ENCODE results near the gene COQ8B. TPM values are rescaled to one million over a fixed set of nuclear protein-coding genes. Genes with fewer than 3 reads are reported as not detected.

The COQ8B gene
- total RNA-seq, 2 experiments from 2014 or later: 23.4 to 33.5 TPM

- ChIA-PET POLR2A (no interaction called here), CTCF (interaction anchor here (0.6 to 1.5 kb wide), 2 partner anchors 53 to 99 kb away, joined by 3 to 6 read pairs; no protein-coding TSS in a partner anchor)
- no peaks in the 10 kb centered on the region for H3K27me3 Mint-ChIP-seq
- no peaks in the 10 kb centered on the region for H3K9me3 Mint-ChIP-seq
- peaks cover 8% of the 10 kb centered on the region for H3K4me1 Mint-ChIP-seq
- no peak for DNase-seq
- H3K36me3 Mint-ChIP-seq (ENCODE audit: low read depth): peaks cover 32% of the 10 kb centered on the region
- H3K4me3 Mint-ChIP-seq: no peak overlapping the region
- no peak overlapping the region for H3K27ac Mint-ChIP-seq
Measured at GRCh38 chr19:40707615-40708014, 9.1 kb downstream of the COQ8B start.

GRCh38 chr19:40705950-40706619, 10.6 kb downstream of the COQ8B start:
- CTCF ChIA-PET: interaction anchor here (0.5 to 1.0 kb wide), 2 partner anchors 9 to 11 kb away, joined by 3 to 4 read pairs; no protein-coding TSS in a partner anchor
- H3K36me3 Mint-ChIP-seq (ENCODE audit: low read depth): peaks cover 23% of the 10 kb centered on the region
- POLR2A ChIA-PET: no interaction called here
- no peak overlapping the region for H3K4me3 Mint-ChIP-seq
- no peaks in the 10 kb centered on the region for H3K4me1 Mint-ChIP-seq
- H3K9me3 Mint-ChIP-seq: no peaks in the 10 kb centered on the region
- H3K27ac Mint-ChIP-seq: no peak overlapping the region
- no peaks in the 10 kb centered on the region for H3K27me3 Mint-ChIP-seq
- no peak for DNase-seq

- H3K27ac Mint-ChIP-seq: no peak overlapping the region
- H3K9me3 Mint-ChIP-seq: no peaks in the 10 kb centered on the region
- no peaks in the 10 kb centered on the region for H3K27me3 Mint-ChIP-seq
- no peak for DNase-seq
- POLR2A ChIA-PET: no interaction called here
- no peaks in the 10 kb centered on the region for H3K4me1 Mint-ChIP-seq
- H3K4me3 Mint-ChIP-seq: no peak overlapping the region
- H3K36me3 Mint-ChIP-seq (ENCODE audit: low read depth): peaks cover 19% of the 10 kb centered on the region
- CTCF ChIA-PET: no interaction called here
Measured at GRCh38 chr19:40705362-40705651, 11.4 kb downstream of the COQ8B start.

- Mint-ChIP-seq H3K9me3 (no peaks in the 10 kb centered on the region), H3K36me3 (ENCODE audit: low read depth) (peaks cover 19% of the 10 kb centered on the region), H3K27ac (no peak overlapping the region), H3K27me3 (no peaks in the 10 kb centered on the region), H3K4me1 (no peaks in the 10 kb centered on the region), H3K4me3 (no peak overlapping the region)
- ChIA-PET POLR2A (no interaction called here), CTCF (no interaction called here)
- no peak for DNase-seq
Measured at GRCh38 chr19:40704491-40705361, 12.0 kb downstream of the COQ8B start.

- CTCF ChIA-PET: interaction anchor here (1.5 kb wide), 1 partner anchor 68 kb away, joined by 3 read pairs; no protein-coding TSS in a partner anchor
- Mint-ChIP-seq H3K4me3 (no peak overlapping the region), H3K36me3 (ENCODE audit: low read depth) (peaks cover 13% of the 10 kb centered on the region), H3K27me3 (no peaks in the 10 kb centered on the region), H3K9me3 (no peaks in the 10 kb centered on the region), H3K27ac (no peak overlapping the region), H3K4me1 (no peaks in the 10 kb centered on the region)
- DNase-seq: no peak
- POLR2A ChIA-PET: no interaction called here
Measured at GRCh38 chr19:40703029-40703755, 13.5 kb downstream of the COQ8B start.

- ChIA-PET POLR2A (no interaction called here), CTCF (interaction anchor here (1.1 to 1.5 kb wide), 2 partner anchors 39 to 68 kb away, joined by 3 read pairs; no protein-coding TSS in a partner anchor)
- H3K27ac Mint-ChIP-seq: no peak overlapping the region
- H3K36me3 Mint-ChIP-seq (ENCODE audit: low read depth): peaks cover 13% of the 10 kb centered on the region
- H3K27me3 Mint-ChIP-seq: no peaks in the 10 kb centered on the region
- no peaks in the 10 kb centered on the region for H3K4me1 Mint-ChIP-seq
- no peak overlapping the region for H3K4me3 Mint-ChIP-seq
- DNase-seq: no peak
- no peaks in the 10 kb centered on the region for H3K9me3 Mint-ChIP-seq
Measured at GRCh38 chr19:40702337-40703012, 14.2 kb downstream of the COQ8B start.

- Mint-ChIP-seq H3K4me3 (no peak overlapping the region), H3K9me3 (no peaks in the 10 kb centered on the region), H3K36me3 (ENCODE audit: low read depth) (peaks cover 11% of the 10 kb centered on the region), H3K27me3 (no peaks in the 10 kb centered on the region), H3K4me1 (no peaks in the 10 kb centered on the region), H3K27ac (no peak overlapping the region)
- POLR2A ChIA-PET: no interaction called here
- no peak for DNase-seq
- CTCF ChIA-PET: interaction anchor here (1.1 kb wide), 1 partner anchor 39 kb away, joined by 3 read pairs; no protein-coding TSS in a partner anchor
Measured at GRCh38 chr19:40701758-40702157, 14.9 kb downstream of the COQ8B start.

- DNase-seq: no peak
- CTCF ChIA-PET: no interaction called here
- POLR2A ChIA-PET: no interaction called here
Measured at GRCh38 chr19:40700083-40700482, 16.6 kb downstream of the COQ8B start.

GRCh38 chr19:40697007-40697406, 19.7 kb downstream of the COQ8B start:
- DNase-seq: no peak
- Mint-ChIP-seq H3K27ac (no peak overlapping the region), H3K4me3 (no peak overlapping the region), H3K36me3 (ENCODE audit: low read depth) (no peaks in the 10 kb centered on the region), H3K27me3 (no peaks in the 10 kb centered on the region), H3K9me3 (no peaks in the 10 kb centered on the region), H3K4me1 (no peaks in the 10 kb centered on the region)
- ChIA-PET POLR2A (no interaction called here), CTCF (interaction anchor here (0.6 kb wide), 1 partner anchor 9 kb away, joined by 3 read pairs; no protein-coding TSS in a partner anchor)

More at GRCh38 chr19:40700083-40700482, 16.6 kb downstream of the COQ8B start:
- Mint-ChIP-seq H3K27me3 (no peaks in the 10 kb centered on the region), H3K36me3 (ENCODE audit: low read depth) (peaks cover 7% of the 10 kb centered on the region), H3K27ac (no peak overlapping the region), H3K4me1 (no peaks in the 10 kb centered on the region), H3K4me3 (no peak overlapping the region), H3K9me3 (no peaks in the 10 kb centered on the region)

- CTCF ChIA-PET: no interaction called here
- Mint-ChIP-seq H3K27ac (no peak overlapping the region), H3K9me3 (no peaks in the 10 kb centered on the region), H3K27me3 (no peaks in the 10 kb centered on the region), H3K36me3 (ENCODE audit: low read depth) (no peaks in the 10 kb centered on the region), H3K4me3 (no peak overlapping the region), H3K4me1 (no peaks in the 10 kb centered on the region)
- POLR2A ChIA-PET: no interaction called here
- no peak for DNase-seq
Measured at GRCh38 chr19:40695881-40696280, 20.8 kb downstream of the COQ8B start.

GRCh38 chr19:40693896-40694295, 22.8 kb downstream of the COQ8B start:
- DNase-seq: no peak
- CTCF ChIA-PET: interaction anchor here (1.4 kb wide), 1 partner anchor 13 kb away, joined by 4 read pairs; no protein-coding TSS in a partner anchor
- no peaks in the 10 kb centered on the region for H3K27me3 Mint-ChIP-seq
- H3K4me1 Mint-ChIP-seq: peaks cover 3% of the 10 kb centered on the region
- H3K9me3 Mint-ChIP-seq: no peaks in the 10 kb centered on the region
- POLR2A ChIA-PET: no interaction called here
- H3K36me3 Mint-ChIP-seq (ENCODE audit: low read depth): no peaks in the 10 kb centered on the region
- H3K4me3 Mint-ChIP-seq: no peak overlapping the region
- peak overlapping the region; percentile 20 for H3K27ac Mint-ChIP-seq

GRCh38 chr19:40693150-40693788, 23.4 kb downstream of the COQ8B start:
- ChIA-PET POLR2A (no interaction called here), CTCF (interaction anchor here (0.6 kb wide), 1 partner anchor 37 kb away, joined by 3 read pairs; no protein-coding TSS in a partner anchor)
- peaks cover 3% of the 10 kb centered on the region for H3K4me1 Mint-ChIP-seq
- H3K4me3 Mint-ChIP-seq: no peak overlapping the region
- no peak for DNase-seq
- H3K36me3 Mint-ChIP-seq (ENCODE audit: low read depth): no peaks in the 10 kb centered on the region
- H3K27me3 Mint-ChIP-seq: no peaks in the 10 kb centered on the region
- no peaks in the 10 kb centered on the region for H3K9me3 Mint-ChIP-seq
- H3K27ac Mint-ChIP-seq: no peak overlapping the region

Data from activated CD4-positive, alpha-beta T cell treated with anti-CD3 and anti-CD28 coated beads, Interleukin-2, amount 10 ng/mL, durations not matched to agents 7 days and 5 days (primary cell).